Measurements from ENCODE around the gene CYB5D1. TPM values are rescaled to one million over a fixed set of nuclear protein-coding genes. Genes with fewer than 3 reads are reported as not detected.

Gene CYB5D1
- total RNA-seq, 1 experiment from 2014 or later: 18.0 TPM

- no peak overlapping the region for H3K9ac ChIP-seq (ENCODE audit: extremely low read depth, insufficient read length, low read length)
These were observed 35.5 kb downstream of the CYB5D1 start for GRCh38 chr17:7893187-7893880.

More at GRCh38 chr17:7893187-7893880, 35.5 kb downstream of the CYB5D1 start:
- no peak overlapping the region for H3K23ac ChIP-seq (ENCODE audit: insufficient read length, low read depth, low read length)
- H3K27ac ChIP-seq (ENCODE audit: insufficient read length, low read depth, low read length): no peak overlapping the region
- Mint-ChIP-seq H3K9me3 (no peaks in the 10 kb centered on the region), H3K4me3 (no peak overlapping the region), H3K27ac (no peak overlapping the region; a peak in 1 of 7 replicates), H3K4me1 (peaks cover 0 to 4% of the 10 kb centered on the region in 2 experiments; a peak in 3 of 4 replicates), H3K27me3 (ENCODE audit: low read depth) (no peaks in the 10 kb centered on the region), H3K36me3 (ENCODE audit: insufficient read depth in 1 of 3, low read depth in 3 of 3) (peaks cover 5 to 56% (median 26%) of the 10 kb centered on the region in 3 experiments; a peak in 6 of 7 replicates)
- no peak for TF ChIP-seq CTCF (conservative IDR thresholded peaks at IDR 0.05)
- H4K5ac ChIP-seq (ENCODE audit: insufficient read length, low read depth, low read length): no peak overlapping the region
- H3K9me3 ChIP-seq (ENCODE audit: control insufficient read depth, low read depth, low read length): no peaks in the 10 kb centered on the region
- no peak overlapping the region for H2BK20ac ChIP-seq (ENCODE audit: low read depth, low read length, poor library complexity, severe bottlenecking)
- no peak overlapping the region for H3K14ac ChIP-seq (ENCODE audit: insufficient read depth, low read length)
- H4K20me1 ChIP-seq (ENCODE audit: control insufficient read depth, insufficient read depth, insufficient read length): no peaks in the 10 kb centered on the region
- no peak overlapping the region for H3K56ac ChIP-seq (ENCODE audit: insufficient read length, low read depth, low read length)
- H3K18ac ChIP-seq (ENCODE audit: insufficient read length, low read depth, low read length): no peak overlapping the region
- H3K4ac ChIP-seq (ENCODE audit: low read depth, low read length): no peak overlapping the region
- H2AK5ac ChIP-seq (ENCODE audit: insufficient read length, low read length): no peak overlapping the region
- H4K91ac ChIP-seq (ENCODE audit: insufficient read length, low read depth, low read length): no peak overlapping the region
- H3K27me3 ChIP-seq (ENCODE audit: insufficient read depth, low read length): no peaks in the 10 kb centered on the region
- no CpG with 5 or more reads among the region's 15 CpGs for WGBS (ENCODE audit: extremely low coverage, insufficient read length, low lambda C conversion rate)
- no peak for DNase-seq
- H2AFZ ChIP-seq (ENCODE audit: low read length): no peak overlapping the region
- H3K4me2 ChIP-seq (ENCODE audit: insufficient read depth, insufficient read length, low read length): no peak overlapping the region
- no peak overlapping the region for H2BK5ac ChIP-seq (ENCODE audit: insufficient read length, low read length)
- no peak overlapping the region for H2BK120ac ChIP-seq (ENCODE audit: low read depth, low read length, poor library complexity, severe bottlenecking)
- H3K79me1 ChIP-seq (ENCODE audit: insufficient read depth, low read depth, low read length, poor library complexity, severe bottlenecking): no peaks in the 10 kb centered on the region
- no peak overlapping the region for H4K8ac ChIP-seq (replicated peaks; ENCODE audit: insufficient read length, low read depth, low read length)
- H3T11ph ChIP-seq (ENCODE audit: low read length): no peak overlapping the region
- no peak overlapping the region for H2BK15ac ChIP-seq (ENCODE audit: low read depth, low read length)
- H3K79me2 ChIP-seq (ENCODE audit: insufficient read depth, low read length): no peaks in the 10 kb centered on the region
- no peak overlapping the region for H2BK12ac ChIP-seq (ENCODE audit: insufficient read length, low read depth, low read length)
- H3K4me1 ChIP-seq (ENCODE audit: insufficient read depth, low read length): no peaks in the 10 kb centered on the region
- no peaks in the 10 kb centered on the region for H3K23me2 ChIP-seq (ENCODE audit: insufficient read length, low read depth, low read length, poor library complexity, severe bottlenecking)
